Measurements from ENCODE around the gene ORAI3. TPM values are rescaled to one million over a fixed set of nuclear protein-coding genes. Genes with fewer than 3 reads are reported as not detected.

The ORAI3 gene
- total and polyA plus RNA-seq, 2 of the 13 experiments (the other 11 are each of a cell fraction or from before 2014, with no cell fraction given), result 11.4 to 32.0 TPM

DNA sequence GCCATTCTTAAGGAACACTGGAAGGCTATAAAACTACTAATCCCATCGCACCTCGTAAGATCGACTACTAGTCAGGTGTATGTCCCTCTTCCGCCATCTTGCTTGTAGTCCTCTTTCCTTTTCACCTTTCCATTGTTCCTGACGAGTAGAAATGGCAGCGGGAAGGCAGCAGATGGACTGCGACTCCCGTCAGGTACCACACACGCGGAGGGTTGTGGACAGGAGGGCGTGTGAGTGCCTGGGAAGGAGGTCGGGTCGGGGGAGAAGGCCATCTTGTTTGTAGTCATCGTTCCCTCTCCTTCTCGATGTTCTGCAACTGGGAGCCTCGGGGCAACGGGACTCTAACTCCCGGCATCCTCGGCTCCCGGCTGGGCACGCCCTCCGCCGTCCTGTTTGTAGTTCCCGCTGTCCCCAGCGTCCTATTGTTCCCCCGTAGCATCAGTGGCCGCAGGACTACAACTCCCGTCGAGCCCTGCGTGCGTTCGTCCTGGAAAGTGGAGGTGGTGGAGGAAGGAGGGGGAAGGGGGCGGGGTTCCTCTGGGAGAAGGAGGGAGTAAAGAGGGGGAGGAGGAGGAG, 25.8 kb upstream of the ORAI3 start (continued):
- TF ChIP-seq, protein P1, sequence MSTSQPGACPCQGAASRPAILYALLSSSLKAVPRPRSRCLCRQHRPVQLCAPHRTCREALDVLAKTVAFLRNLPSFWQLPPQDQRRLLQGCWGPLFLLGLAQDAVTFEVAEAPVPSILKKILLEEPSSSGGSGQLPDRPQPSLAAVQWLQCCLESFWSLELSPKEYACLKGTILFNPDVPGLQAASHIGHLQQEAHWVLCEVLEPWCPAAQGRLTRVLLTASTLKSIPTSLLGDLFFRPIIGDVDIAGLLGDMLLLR (CRISPR knock-in tag; IDR thresholded peaks at IDR 0.05), result no peak
- TF ChIP-seq THAP9 (CRISPR knock-in tag; IDR thresholded peaks at IDR 0.05; ENCODE audit: borderline replicate concordance) (peak; percentile 83; the same call in 1 of the 2 replicates), ZNF234 (CRISPR knock-in tag; conservative IDR thresholded peaks at IDR 0.05) (no peak), GABPB1 (CRISPR knock-in tag; IDR thresholded peaks at IDR 0.05) (peak; percentile 47; the same call in 1 of the 2 replicates), BRF2 (CRISPR knock-in tag; IDR thresholded peaks at IDR 0.05) (no peak; the same call in 1 of the 2 replicates), KDM5B (CRISPR knock-in tag; IDR thresholded peaks at IDR 0.05; ENCODE audit: borderline replicate concordance) (peak; percentile 62; the same call in 1 of the 2 replicates), BRD4 (CRISPR knock-in tag; IDR thresholded peaks at IDR 0.05) (peak; percentile 85; the same call in 1 of the 2 replicates)
- TF ChIP-seq, protein P2, sequence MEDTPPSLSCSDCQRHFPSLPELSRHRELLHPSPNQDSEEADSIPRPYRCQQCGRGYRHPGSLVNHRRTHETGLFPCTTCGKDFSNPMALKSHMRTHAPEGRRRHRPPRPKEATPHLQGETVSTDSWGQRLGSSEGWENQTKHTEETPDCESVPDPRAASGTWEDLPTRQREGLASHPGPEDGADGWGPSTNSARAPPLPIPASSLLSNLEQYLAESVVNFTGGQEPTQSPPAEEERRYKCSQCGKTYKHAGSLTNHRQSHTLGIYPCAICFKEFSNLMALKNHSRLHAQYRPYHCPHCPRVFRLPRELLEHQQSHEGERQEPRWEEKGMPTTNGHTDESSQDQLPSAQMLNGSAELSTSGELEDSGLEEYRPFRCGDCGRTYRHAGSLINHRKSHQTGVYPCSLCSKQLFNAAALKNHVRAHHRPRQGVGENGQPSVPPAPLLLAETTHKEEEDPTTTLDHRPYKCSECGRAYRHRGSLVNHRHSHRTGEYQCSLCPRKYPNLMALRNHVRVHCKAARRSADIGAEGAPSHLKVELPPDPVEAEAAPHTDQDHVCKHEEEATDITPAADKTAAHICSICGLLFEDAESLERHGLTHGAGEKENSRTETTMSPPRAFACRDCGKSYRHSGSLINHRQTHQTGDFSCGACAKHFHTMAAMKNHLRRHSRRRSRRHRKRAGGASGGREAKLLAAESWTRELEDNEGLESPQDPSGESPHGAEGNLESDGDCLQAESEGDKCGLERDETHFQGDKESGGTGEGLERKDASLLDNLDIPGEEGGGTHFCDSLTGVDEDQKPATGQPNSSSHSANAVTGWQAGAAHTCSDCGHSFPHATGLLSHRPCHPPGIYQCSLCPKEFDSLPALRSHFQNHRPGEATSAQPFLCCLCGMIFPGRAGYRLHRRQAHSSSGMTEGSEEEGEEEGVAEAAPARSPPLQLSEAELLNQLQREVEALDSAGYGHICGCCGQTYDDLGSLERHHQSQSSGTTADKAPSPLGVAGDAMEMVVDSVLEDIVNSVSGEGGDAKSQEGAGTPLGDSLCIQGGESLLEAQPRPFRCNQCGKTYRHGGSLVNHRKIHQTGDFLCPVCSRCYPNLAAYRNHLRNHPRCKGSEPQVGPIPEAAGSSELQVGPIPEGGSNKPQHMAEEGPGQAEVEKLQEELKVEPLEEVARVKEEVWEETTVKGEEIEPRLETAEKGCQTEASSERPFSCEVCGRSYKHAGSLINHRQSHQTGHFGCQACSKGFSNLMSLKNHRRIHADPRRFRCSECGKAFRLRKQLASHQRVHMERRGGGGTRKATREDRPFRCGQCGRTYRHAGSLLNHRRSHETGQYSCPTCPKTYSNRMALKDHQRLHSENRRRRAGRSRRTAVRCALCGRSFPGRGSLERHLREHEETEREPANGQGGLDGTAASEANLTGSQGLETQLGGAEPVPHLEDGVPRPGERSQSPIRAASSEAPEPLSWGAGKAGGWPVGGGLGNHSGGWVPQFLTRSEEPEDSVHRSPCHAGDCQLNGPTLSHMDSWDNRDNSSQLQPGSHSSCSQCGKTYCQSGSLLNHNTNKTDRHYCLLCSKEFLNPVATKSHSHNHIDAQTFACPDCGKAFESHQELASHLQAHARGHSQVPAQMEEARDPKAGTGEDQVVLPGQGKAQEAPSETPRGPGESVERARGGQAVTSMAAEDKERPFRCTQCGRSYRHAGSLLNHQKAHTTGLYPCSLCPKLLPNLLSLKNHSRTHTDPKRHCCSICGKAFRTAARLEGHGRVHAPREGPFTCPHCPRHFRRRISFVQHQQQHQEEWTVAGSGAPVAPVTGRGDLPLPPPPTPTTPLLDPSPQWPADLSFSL (CRISPR knock-in tag; IDR thresholded peaks at IDR 0.05), result no peak
